Measurements from ENCODE around the gene MYL10.
"Not testable (repeated sequence)": the region's sequence is repeated elsewhere in the genome, so short reads cannot be mapped to it uniquely, and the experiment has no call there.

MYL10 gene

GRCh38 chr7:101618207-101618839 is 10.8 kb downstream of the MYL10 start:
- DNase-seq, result no peak

DNA sequence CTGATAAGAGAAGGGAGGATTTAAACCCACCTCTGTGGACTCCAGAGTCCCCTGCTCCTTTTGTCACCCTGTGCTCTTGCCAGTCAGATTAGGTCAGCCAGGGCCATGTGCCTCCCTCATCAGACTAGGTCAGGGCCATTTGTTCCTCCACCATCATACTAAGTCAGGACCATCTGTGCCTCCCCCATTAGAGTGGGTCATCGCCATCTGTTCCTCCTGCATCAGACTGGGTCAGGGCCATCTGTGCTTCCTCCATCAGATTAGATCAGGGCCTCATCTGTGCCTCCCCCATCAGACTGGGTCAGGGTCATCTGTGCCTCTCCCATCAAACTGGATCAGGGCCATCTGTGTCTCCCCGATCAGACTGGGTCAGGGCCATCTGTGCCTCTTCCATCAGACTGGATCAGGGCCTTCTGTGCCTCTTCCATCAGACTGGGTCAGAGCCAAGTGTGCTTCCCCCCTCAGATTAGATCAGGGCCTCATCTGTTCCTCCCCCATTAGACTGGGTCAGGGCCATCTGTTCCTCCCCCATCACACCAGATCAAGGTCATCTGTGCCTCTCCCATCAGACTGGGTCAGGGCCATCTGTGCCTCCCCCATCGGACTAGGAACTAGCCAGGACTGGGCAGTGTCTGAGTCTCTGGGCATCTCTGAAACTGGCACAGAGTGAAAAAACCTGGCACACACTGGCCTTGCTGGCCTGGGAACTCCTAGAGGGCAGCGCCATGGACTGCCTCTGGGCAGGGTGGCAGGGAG is 11.5 kb downstream of the MYL10 start:
- no peak for DNase-seq

- DNase-seq, result no peak
Observed at GRCh38 chr7:101615446-101615845, 13.7 kb downstream of the MYL10 start.

DNA sequence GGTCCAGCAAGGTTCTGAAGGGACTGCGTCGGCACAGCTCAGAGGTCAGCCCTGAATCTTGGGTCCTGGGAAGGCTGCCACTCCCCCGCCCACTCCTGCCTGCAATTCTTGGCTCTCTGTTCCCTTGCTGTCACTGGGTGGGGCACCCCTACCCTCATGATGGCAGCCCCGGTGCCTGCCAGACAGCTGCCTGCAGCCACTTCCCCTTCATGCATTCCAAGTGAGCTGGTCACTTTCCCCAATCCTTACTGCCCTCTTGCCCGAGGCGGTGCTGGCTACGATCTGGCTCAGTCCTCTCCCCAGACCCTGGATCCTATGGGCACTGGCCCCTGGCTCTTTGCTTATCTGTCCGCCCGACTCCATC is 14.2 kb downstream of the MYL10 start:
- no peak for DNase-seq

DNA sequence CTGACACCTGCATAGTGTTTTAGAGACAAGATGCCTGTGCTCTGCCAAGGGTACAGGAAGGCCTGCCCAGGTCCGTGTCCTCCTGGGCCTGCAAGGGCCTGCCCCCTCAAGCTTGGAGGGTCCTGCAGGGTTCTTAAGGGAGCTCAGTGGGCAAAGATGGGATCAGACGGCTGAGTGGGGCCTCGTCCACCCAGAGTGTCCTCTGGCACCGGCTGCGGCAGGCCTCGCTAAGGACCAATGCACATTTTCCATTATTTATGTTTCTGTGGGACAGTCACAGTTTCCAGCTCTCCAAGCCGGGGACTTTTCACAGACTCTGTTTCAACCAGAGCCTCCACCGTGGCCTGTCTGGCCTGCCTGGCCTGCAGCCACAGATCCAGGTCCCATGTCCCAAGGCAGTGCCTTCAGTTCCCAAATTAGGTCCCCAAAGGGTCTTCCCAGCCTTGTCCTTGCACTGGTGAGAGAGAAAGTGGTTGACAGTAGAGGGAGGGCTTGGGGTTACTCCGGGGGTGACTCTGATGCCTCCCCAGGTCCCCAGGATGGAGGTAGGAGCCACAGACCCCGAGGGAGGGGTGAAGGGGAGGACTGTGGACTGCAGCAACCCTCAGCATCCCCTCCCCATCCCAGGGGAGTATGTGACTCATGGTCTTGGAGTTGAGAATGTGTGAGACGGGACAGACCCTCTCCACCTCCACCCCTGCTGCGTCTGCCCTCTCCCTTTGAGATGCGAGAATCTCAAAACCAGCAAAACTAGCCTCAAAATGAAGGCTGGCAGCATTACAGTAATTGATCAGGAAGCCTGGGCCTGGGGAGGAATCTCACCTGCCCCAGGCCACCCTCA is 14.8 kb downstream of the MYL10 start:
- DNase-seq, result no peak

DNA sequence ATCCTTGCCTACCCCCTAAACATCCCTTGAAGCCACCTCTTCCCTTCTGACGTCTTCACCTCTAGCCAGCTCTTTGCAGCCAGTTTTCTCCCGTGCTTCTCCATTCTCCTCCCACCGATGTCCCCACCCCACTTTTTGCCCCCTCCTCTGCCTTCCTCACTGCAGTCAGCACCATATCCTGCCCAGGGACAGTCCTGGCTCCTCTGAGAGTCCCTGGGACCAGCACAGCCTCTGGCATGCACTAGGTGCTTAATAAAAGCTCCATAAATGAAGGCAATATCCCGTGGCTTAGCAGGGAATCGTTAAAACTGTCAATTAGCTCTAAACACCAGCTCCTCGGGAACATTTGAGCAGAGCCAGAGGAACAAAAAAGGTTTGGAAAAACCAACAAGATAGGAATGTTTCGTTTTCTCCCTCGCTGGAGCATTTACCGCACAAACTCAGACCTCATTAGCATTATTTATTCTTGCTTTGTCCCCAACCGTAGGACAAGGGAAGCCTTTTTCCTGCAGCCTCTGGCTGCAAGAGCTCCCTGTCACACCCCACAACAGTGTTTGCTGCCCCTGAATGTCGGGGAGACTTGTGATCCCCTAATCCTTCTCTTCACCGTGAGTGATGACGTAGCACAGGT is 16.1 kb downstream of the MYL10 start:
- DNase-seq, result no peak

DNA sequence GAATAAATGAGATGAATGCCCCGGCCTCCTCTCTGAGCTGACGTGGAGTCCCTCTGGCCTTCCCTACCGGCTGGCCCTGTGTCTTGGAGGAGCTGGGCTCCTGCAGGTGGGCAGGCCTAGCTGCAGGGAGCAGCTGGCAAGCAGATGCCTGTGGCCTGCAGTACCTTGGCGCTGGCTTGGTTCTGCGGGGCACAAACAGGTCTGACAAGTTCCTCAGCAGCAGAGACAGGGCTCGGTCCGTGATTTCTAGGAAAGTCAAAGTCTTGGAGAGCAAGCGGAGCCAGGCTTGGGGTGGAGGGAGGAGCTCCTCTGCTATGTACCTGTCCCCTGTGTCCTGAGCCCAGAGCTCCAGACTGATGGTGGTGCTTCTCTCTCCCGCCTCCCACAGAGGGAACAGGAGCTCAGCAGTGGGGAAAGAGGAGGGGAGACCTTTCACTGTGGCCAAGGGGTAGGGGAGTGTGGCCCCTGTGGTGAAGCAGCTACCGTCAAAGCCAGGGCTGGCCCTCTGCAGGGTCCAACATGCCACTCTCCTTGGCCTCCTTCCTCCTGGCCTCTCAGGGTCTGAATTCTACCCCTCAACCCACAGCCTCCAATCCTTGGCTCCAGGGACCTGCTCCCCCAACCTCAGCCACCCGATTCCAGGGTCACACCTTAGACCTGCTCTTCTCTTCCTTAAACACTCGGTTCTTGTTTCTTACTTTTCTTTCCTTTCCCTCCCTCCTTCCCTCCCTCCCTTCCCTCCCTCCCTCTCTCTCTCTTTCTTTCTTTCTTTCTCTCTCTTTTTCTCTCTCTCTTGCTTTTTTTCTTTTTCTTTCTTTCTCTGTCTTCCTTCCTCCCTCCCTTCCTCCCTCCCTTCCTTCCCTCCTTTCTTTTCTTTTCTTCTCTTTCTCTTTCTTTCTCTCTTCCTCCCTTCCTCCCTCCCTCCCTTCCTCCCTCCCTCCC is 20.1 kb downstream of the MYL10 start:
- DNase-seq, result no peak

DNA sequence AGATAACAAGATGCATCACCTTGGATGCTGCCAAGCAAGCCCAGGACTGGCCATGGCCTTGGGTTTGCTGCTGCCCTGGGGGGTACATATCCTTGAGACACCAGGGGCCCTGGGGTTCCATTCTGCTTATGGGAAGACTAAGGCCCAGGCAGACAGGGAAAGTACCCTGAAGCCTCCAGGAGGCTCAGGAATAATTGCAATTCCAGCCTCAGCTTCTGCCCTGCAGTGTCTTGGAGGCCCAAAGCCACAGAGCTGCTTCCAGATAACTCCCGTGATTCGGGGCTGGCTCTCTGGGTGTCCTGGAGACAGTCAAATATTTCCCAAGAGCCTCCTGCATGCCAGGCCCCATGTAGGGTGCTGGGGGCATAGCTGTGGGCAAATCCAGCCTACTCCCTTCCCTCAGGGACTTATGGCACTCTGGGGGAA is 22.6 kb downstream of the MYL10 start:
- no peak for DNase-seq

DNA sequence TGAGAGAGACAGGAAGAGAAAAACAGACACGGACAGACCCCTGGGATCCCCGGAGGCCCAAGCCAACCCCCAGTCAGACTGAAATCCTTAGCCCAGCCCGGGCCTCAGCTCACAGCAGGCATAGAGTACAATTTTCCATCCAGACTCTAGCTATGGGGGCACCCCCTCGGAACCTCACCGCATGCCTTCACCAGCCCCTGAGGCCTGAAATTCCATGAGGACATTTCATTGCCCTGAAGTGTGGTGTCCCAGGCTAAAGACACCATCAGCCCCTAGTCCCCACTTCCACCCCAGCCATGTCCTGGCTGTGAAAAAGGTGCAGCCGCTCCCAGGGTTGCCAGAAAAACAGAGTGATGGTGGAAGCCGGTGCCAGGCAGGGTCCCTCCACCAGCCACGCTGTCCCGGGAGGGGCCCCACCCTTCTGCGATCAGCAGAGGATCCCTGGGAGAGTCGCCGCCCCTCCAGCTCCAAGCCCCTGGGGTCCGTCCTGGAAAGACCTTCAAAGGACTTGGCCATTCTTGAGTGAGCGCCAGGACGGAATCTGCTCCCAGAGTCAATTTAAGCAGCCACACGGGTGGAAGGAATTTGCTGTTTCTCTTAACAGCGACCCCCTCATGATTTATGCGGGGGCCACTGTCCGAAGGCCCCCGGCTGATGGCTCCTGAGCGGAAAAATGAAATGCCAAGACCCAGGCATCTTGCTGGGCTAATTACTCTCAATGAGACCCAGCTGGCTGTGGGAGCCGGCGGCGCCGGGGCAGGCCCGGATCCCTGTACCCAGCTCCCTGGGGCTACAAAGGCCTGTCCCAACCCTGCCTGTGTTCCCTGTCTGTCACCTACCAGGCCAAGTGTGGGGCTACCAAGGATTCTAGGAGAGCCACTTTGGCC is 23.2 kb downstream of the MYL10 start:
- DNase-seq, result no peak

GRCh38 chr7:101604934-101605332 is 24.2 kb downstream of the MYL10 start:
- not testable (repeated sequence) for DNase-seq

DNA sequence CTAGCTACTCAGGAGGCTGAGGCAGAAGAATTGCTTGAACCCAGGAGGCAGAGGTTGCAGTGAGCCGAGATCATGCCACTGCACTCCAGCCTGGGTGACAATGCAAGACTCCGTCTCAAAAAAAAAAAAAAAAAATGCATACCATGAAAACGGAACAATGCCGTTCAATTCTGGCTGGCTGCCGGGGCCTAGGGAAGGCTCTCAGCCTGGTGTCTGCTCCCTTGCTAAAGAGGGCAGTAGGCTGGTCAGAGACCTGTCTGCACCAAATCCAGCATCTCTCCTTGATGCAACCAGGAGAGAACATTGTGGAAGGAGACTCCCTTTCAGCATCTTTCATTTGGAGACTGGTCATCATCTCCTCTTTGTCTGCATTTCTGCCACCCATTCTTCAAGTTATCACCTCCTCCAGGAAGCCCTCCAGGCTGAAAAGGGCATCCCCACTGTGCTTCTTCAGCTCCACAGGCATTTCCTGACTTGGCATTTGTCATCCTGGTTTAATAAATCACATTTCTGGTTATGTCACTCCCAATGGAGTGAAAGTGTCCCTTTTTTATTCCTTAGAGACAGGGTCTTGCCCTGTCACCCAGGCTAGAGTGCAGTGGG is 24.7 kb downstream of the MYL10 start:
- no peak for DNase-seq

GRCh38 chr7:101602484-101603241 is 26.4 kb downstream of the MYL10 start:
- peak; percentile 77 to 82 for DNase-seq

DNA sequence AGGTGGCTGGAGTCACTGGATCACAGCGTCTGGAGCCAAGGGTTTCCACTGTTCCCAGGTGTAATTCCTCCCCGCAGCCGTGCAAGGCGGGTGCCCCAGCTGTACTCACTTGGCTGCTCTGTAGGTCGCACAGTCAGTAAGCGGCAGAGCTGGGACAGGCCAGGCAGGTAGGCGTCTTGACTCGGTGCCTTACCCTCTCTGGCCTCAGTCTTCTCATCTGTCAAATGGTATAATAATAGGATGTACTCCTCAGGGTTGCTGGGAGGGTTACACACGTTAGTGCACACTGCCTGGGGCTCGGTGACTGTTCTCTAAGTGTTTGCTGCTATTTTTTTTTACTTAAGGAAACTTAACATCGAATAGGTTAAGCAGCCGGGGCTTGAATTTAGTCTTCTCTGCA is 27.0 kb downstream of the MYL10 start:
- DNase-seq, result no peak

DNA sequence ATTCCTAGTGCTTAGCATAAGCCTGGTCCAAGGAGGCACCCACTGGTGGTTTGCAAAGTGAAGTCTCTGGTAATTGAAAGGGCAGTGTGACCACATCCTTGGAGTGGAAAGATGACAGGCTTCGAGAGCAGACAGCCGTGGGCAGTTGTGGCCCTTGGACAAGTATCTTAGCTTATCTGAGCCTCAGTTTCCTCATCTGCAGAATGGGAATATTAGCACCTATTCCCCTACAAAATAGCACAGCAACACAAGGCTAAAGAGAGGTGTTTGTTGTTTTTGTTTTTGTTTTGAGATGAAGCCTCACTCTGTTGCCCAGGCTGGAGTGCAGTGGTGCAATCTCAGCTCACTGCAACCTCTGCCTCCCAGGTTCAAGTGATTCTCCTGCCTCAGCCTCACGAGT is 29.3 kb downstream of the MYL10 start:
- no peak for DNase-seq

- no peak for DNase-seq
Observed at GRCh38 chr7:101598986-101599771, 29.9 kb downstream of the MYL10 start.

- no peak for DNase-seq
Observed at GRCh38 chr7:101598422-101598985, 30.6 kb downstream of the MYL10 start.

DNA sequence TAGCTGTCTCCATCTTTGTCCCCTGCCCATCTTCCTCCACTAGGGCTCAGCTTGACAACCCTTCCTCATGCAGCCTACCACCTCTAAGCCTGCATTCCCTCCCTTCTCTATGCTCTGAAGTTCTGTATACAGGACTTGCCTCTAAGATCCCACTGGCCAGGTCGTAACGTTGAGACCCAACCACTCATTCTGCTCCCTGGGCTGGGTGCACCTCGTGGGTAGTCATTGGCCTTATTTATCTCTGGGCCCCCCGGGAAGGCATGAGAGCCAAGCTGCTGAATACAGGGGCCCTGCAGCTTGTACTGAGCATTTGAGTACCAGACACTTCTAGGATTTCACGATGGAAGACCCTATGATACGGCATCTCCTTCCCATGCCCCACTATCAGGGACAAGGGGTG is 31.2 kb downstream of the MYL10 start:
- DNase-seq, result no peak

DNA sequence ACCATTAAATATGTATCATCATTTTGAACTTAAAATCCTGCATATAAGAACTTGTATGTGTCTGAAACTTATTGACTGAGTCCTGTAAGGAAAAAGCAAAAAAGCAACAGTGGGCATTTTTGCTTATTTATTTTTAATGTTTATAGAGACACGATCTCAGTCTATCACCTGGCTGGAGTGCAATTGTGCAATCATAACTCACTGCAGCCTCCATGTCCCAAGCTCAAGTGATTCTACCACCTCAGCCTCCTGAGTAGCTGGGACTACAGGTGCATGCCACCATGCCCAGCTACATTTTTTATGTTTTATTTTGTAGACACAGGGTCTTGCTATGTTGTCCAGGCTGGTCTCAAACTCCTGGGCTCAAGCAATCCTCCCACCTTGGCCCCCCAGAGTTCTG is 32.2 kb downstream of the MYL10 start:
- DNase-seq, result no peak

Data from activated CD4-positive, alpha-beta T cell treated with anti-CD3 and anti-CD28 coated beads, Interleukin-2, amount 50 U/mL, for 48 hours (primary cell).